NCI-H2107 (cell line): ENCODE measurements around the gene TCAIM.

Source experiments
- DNase-seq: peaks from one replicate; lab custom pipeline; 2025; lab: John Stamatoyannopoulos, UW

TCAIM gene

GRCh38 chr3:44444896-44445691, 106.5 kb downstream of the TCAIM start:
- DNase-seq, result no peak

- no peak for DNase-seq
These were observed 107.2 kb downstream of the TCAIM start for GRCh38 chr3:44445786-44446185.

GRCh38 chr3:44446929-44447328, 108.4 kb downstream of the TCAIM start:
- DNase-seq, result no peak

GRCh38 chr3:44451441-44451840, 112.9 kb downstream of the TCAIM start:
- no peak for DNase-seq

- DNase-seq, result no peak
These were observed 115.7 kb downstream of the TCAIM start for GRCh38 chr3:44454258-44454657.

- no peak for DNase-seq
These were observed 116.8 kb downstream of the TCAIM start for GRCh38 chr3:44455318-44455717.
